Adrenal gland (tissue), 5 donors: ENCODE data around the gene FBXO2.

Experiments
- CTCF ChIP-seq, 6 experiments: fragments of 450-650 bp in 4 of 6; fragments of 200-600 bp in 2 of 6; sonication (generic) in 1 of 6; IDR thresholded peaks; 1 replicate in 5 of 6; 2 replicates in 1 of 6; pipeline versions ENCODE4 v1.5.1 to v1.8.0; 2016 to 2021; ENCODE audit warnings: antibody characterized with exemption in 6 of 6, mild to moderate bottlenecking in 2 of 6, moderate library complexity in 1 of 6
- POLR2A ChIP-seq, 2 donors: fragments of 450-650 bp; IDR thresholded peaks; one replicate each; pipeline ENCODE4 v1.6.1; 2017; ENCODE audit warnings: antibody characterized with exemption in 2 of 2, mild to moderate bottlenecking in 2 of 2, moderate library complexity in 1 of 2
- donor health status: DM: no; HTN: no; CAD: no.

GRCh38 chr1:11653861-11654136 lies 430 bp downstream of the FBXO2 start:
- TF ChIP-seq CTCF (IDR thresholded peaks at IDR 0.05) (no peak), POLR2A (IDR thresholded peaks at IDR 0.05) (no peak)
